Activated CD4-positive, alpha-beta T cell treated with anti-CD3 and anti-CD28 coated beads for 4 hours (primary cell): ENCODE data around the gene MYCN.

Source experiments
- DNase-seq, 2 donors: peaks; one replicate each; pipeline ENCODE4 v3.0.0-alpha.2; 2020

The MYCN gene

DNA sequence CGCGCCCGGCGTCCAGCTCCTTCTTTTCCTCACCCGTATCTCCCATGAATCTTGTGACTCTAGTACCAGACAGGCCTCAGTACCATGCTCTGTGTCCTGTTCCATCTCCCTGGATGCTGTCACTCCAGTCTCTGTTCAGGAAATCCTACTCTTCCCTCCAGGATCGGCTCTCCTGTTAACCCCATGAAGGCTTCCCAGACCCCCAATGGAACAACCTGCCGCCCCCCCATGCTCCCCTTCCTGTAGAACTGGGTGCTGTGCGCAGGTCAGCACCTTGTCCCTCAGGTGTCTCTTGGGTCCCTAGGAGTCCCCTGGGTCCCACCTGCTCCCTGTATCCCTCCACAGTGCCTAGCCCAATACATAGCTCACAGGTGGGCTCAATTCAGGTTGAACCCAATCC is 41.3 kb downstream of the MYCN start:
- no peak for DNase-seq

DNA sequence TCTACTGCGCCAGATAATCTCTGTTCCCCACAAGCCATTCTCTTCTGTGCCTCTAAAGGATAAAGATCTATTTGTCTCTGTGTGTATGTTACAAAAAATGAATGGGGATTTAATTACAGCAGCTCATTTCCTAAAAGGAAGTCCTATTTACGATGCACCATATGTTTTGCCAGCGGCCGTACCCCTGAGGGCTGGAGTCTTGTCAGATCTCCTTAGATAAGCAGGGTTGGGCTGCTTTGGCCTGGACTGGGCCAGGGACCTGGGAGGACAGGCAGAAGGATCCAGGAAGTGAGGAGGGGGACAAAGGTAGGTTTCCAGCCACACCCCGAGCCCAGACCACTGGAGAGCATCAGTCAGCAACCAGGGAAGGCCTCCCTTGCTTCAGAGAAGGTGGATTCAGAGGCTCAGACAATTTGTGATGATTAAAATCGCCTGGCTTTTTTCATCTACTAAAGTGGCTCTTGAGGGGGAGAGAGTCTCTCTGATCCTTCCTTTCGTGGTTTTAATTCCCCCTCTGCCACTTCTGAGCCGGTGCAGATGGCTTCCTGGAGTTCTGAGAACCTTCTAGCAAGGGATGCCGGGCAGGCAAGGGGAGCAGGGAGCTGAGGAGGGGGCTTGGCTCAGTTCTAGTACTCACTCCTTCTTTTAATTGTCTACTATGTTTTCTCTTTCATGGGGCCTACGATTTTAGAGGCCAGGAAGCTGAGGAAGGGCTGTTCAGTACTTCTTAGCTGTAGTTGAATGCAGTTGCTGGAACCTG is 42.1 kb downstream of the MYCN start:
- DNase-seq: no peak

- no peak for DNase-seq
Measured at GRCh38 chr2:15983496-15983895, 43.1 kb downstream of the MYCN start.

GRCh38 chr2:15984368-15985255 is 44.3 kb downstream of the MYCN start:
- no peak for DNase-seq

- DNase-seq: no peak
Measured at GRCh38 chr2:15985531-15985930, 45.2 kb downstream of the MYCN start.

- DNase-seq: no peak
Measured at GRCh38 chr2:15986068-15986560, 45.8 kb downstream of the MYCN start.

GRCh38 chr2:15986644-15987043 is 46.3 kb downstream of the MYCN start:
- DNase-seq: no peak

GRCh38 chr2:15988733-15989132 is 48.4 kb downstream of the MYCN start:
- DNase-seq: no peak

GRCh38 chr2:15989559-15989958 is 49.2 kb downstream of the MYCN start:
- no peak for DNase-seq

GRCh38 chr2:15990151-15991101 is 50.1 kb downstream of the MYCN start:
- DNase-seq: no peak

- DNase-seq: no peak
Measured at GRCh38 chr2:15991231-15991630, 50.9 kb downstream of the MYCN start.

DNA sequence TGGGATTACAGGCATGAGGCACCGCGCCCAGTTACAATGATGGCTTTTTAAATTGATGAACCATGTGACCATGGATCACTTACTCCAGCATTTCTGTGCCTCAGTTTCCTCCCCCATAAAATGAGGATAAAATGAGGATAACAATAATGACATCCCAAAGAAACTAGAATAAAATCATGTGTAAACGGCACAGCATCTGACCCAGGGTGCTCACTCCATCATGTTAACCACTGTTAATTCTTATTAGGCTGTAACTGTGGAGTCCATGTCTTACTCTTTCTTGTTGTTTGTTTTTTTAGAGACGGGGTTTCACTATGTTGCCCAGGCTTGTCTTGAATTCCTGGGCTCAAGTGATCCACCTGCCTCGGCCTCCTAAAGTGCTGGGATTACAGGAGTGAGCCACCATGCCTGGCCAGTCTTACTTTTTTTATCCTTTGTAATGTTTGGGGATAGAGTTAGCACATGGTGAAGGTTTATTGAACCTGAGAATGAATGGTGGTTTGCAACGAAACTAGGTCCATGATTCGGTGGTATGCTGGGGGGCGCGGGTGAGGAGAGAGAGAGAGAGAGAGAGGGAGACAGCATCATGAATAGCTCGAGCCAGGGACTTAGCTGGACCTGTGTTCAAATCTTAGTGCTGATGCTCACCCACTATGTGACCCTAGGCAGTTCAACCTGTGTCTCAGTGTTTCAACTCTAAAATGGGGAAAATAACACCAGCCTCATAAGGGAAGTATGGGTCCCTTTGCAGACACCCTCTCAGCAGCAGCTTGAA is 52.3 kb downstream of the MYCN start:
- no peak for DNase-seq

GRCh38 chr2:15993232-15993610 is 52.9 kb downstream of the MYCN start:
- DNase-seq: no peak

GRCh38 chr2:15993666-15994065 is 53.3 kb downstream of the MYCN start:
- no peak for DNase-seq

- DNase-seq: no peak
Measured at GRCh38 chr2:15995603-15996002, 55.3 kb downstream of the MYCN start.
